Heart left ventricle (tissue), 13 donors: ENCODE data around the gene DNPEP.
A peak's percentile ranks its signal among the peaks of the same experiment; 100 is the strongest.

Experiments
- CTCF ChIP-seq, 12 donors: fragments of 200-600 bp; sonication (generic) in 4 of 12; IDR thresholded peaks; one replicate each; pipeline versions ENCODE4 v1.5.0 to v1.8.0; 2018 to 2022; ENCODE audit warnings: antibody characterized with exemption in 12 of 12, mild to moderate bottlenecking in 5 of 12
- POLR2A ChIP-seq, 2 donors: fragments of 450-650 bp; IDR thresholded peaks; one replicate each; pipeline ENCODE4 v1.6.1; 2017; ENCODE audit warnings: antibody characterized with exemption in 2 of 2, mild to moderate bottlenecking in 2 of 2, moderate library complexity in 2 of 2
- donor health status: ischemic (EF 13 %, LVEDD 7.1; RV severe dilation, severe dysfunction).
- donor health status: DM: no; HTN: yes; CAD: no.
- donor health status: DM: no; HTN: no; CAD: no.
- donor health status: ischemic (EF 25% LVEDD 6.9; RV normal size, moderate dysfunction).
- donor health status: ischemic (EF 25% LVEDD 5.7; RV mildly dilated, moderate dysfunction).
- donor health status: ischemic (EF 35%, LVEDD 5.7; RV mildly dilated, moderate dysfunction).
- donor health status: nonischemic (EF 11% LVEDD 7.7; RV severe dilation, severe dysfunction).
- donor health status: DM: yes; HTN: yes; CAD: no.
- donor health status: PGD.
- donor health status: ischemic (EF 29% LVEDD 5.4; RV normal size, mild dysfunction).
- donor health status: nonischemic (EF 23%, LVEDD 6.1; RV moderate dilation, normal function).

DNA sequence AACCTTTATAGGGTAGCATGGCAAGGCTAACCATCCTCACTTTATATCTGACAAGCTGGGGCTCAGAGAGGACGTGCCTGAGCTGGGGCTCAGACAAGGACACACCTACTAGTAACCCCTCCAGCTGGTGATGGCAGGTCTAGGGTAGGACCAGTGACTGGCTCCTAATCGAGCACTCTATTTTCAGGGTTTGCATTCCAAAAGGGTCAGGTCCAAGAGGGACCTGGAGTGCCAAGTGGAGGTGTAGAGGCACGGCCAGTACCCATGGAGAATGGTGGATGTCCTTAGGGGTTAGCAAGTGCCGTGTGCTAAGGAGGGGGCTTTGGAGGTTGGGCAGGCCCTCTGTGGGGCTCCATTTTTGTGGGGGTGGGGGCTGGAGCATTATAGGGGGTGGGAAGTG is 29.2 kb upstream of the DNPEP start:
- TF ChIP-seq CTCF (IDR thresholded peaks at IDR 0.05) (no peak), POLR2A (IDR thresholded peaks at IDR 0.05) (peak in 1 of 2 donors; percentile 27)
